ENCODE data around the gene ZNF772. TPM values are rescaled to one million over a fixed set of nuclear protein-coding genes. Genes with fewer than 3 reads are reported as not detected.

ZNF772 gene
- total RNA-seq, 4 donors from 2014 or later: 5.8 to 15.5 (median 11.7) TPM

- ATAC-seq: no peak
- peaks cover 0 to 91% (median 0%) of the 10 kb centered on the region in 3 donors for H3K9me3 ChIP-seq
These were observed 34.2 kb downstream of the ZNF772 start for GRCh38 chr19:57443121-57443696.

GRCh38 chr19:57441979-57442752, 35.2 kb downstream of the ZNF772 start:
- H3K27me3 ChIP-seq: no peaks in the 10 kb centered on the region
- no peak overlapping the region for H3K4me3 ChIP-seq
- no peaks in the 10 kb centered on the region for H3K4me1 ChIP-seq
- H3K36me3 ChIP-seq: peaks cover 0 to 76% of the 10 kb centered on the region in 2 donors
- no peak for ATAC-seq
- TF ChIP-seq, protein P1, sequence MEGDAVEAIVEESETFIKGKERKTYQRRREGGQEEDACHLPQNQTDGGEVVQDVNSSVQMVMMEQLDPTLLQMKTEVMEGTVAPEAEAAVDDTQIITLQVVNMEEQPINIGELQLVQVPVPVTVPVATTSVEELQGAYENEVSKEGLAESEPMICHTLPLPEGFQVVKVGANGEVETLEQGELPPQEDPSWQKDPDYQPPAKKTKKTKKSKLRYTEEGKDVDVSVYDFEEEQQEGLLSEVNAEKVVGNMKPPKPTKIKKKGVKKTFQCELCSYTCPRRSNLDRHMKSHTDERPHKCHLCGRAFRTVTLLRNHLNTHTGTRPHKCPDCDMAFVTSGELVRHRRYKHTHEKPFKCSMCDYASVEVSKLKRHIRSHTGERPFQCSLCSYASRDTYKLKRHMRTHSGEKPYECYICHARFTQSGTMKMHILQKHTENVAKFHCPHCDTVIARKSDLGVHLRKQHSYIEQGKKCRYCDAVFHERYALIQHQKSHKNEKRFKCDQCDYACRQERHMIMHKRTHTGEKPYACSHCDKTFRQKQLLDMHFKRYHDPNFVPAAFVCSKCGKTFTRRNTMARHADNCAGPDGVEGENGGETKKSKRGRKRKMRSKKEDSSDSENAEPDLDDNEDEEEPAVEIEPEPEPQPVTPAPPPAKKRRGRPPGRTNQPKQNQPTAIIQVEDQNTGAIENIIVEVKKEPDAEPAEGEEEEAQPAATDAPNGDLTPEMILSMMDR (IDR thresholded peaks at IDR 0.05): no peak
- TF ChIP-seq EP300 (IDR thresholded peaks at IDR 0.05) (no peak), POLR2AphosphoS5 (IDR thresholded peaks at IDR 0.05) (no peak), POLR2A (IDR thresholded peaks at IDR 0.05) (no peak)
- no peak overlapping the region for H3K27ac ChIP-seq
- WGBS, 2 donors (ENCODE audit: low coverage in 1 of 2): 85 to 95% methylated on average over 5 to 6 of the region's 7 CpGs
- H3K9me3 ChIP-seq: peaks cover 0 to 80% (median 0%) of the 10 kb centered on the region in 3 donors

More at GRCh38 chr19:57443121-57443696, 34.2 kb downstream of the ZNF772 start:
- no peak overlapping the region for H3K27ac ChIP-seq
- TF ChIP-seq, protein P1 (IDR thresholded peaks at IDR 0.05): no peak
- no peak for TF ChIP-seq POLR2A (IDR thresholded peaks at IDR 0.05)
- TF ChIP-seq EP300 (IDR thresholded peaks at IDR 0.05): no peak
- no peak for TF ChIP-seq POLR2AphosphoS5 (IDR thresholded peaks at IDR 0.05)
- H3K27me3 ChIP-seq: no peaks in the 10 kb centered on the region
- peaks cover 0 to 70% of the 10 kb centered on the region in 2 donors for H3K36me3 ChIP-seq
- WGBS, 2 donors (ENCODE audit: low coverage in 1 of 2): 73 to 80% methylated on average over 3 to 4 of the region's 5 CpGs
- no peaks in the 10 kb centered on the region for H3K4me1 ChIP-seq
- H3K4me3 ChIP-seq: no peak overlapping the region

DNA sequence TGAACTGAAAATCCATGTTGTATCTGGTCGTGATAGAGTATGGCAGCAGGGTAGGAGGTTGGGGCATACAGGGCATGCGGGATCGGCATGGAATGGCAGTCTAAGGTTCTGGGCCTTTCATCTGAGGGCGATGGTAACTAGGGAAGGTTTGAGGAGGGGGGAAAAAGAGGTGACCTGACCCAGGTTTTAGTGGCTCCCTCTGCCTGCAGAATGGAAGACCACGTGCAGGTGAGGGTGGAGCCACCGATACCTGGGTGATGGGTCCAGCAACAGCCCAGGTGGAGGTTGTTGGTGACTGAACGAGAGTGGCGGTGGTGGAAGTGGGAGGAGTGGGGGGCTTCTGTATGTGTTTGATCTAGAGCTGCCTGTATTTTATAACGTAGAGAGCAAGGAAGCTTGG, 38.4 kb downstream of the ZNF772 start:
- WGBS, 2 donors (ENCODE audit: low coverage in 1 of 2): 72 to 77% methylated on average over 3 to 9 of the region's 9 CpGs
- Histone ChIP-seq H3K36me3 (peaks cover 0 to 49% of the 10 kb centered on the region in 2 donors), H3K27ac (no peak overlapping the region), H3K9me3 (peaks cover 0 to 50% (median 0%) of the 10 kb centered on the region in 3 donors), H3K27me3 (no peaks in the 10 kb centered on the region), H3K4me1 (peaks cover 0 to 24% (median 14%) of the 10 kb centered on the region in 3 donors), H3K4me3 (no peak overlapping the region)
- TF ChIP-seq POLR2AphosphoS5 (IDR thresholded peaks at IDR 0.05) (no peak), EP300 (IDR thresholded peaks at IDR 0.05) (no peak), POLR2A (IDR thresholded peaks at IDR 0.05) (no peak)
- TF ChIP-seq, protein P1 (IDR thresholded peaks at IDR 0.05): no peak
- ATAC-seq: no peak

DNA sequence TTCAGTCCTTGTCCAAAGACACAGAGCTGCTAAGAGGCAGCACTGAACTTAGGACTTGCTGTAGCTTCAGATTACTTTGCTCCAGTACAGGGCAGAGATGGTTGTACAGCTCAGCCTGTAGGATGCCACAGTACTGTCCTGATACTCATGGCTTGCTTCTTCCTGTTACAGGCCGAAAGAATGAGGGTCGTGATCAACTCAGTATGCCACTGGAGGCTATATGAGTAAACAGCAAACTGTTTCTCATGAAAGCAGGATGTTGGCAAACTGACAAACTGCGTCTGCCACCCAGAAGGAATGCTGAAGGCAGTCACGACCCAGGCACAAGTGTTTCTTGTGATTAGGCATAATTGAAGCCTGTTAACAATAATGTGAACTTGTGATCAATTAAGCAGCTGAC, 39.4 kb downstream of the ZNF772 start:
- no peaks in the 10 kb centered on the region for H3K27me3 ChIP-seq
- no peak for ATAC-seq
- peaks cover 0 to 40% (median 0%) of the 10 kb centered on the region in 3 donors for H3K9me3 ChIP-seq
- 86% methylated on average over 2 of the region's 4 CpGs; no CpG with 5 or more reads in 1 of the 2 donors for WGBS, 2 donors (ENCODE audit: low coverage in 1 of 2)
- H3K27ac ChIP-seq: no peak overlapping the region
- H3K36me3 ChIP-seq: peaks cover 0 to 39% of the 10 kb centered on the region in 2 donors
- TF ChIP-seq POLR2A (IDR thresholded peaks at IDR 0.05) (no peak), POLR2AphosphoS5 (IDR thresholded peaks at IDR 0.05) (no peak), EP300 (IDR thresholded peaks at IDR 0.05) (no peak)
- TF ChIP-seq, protein P1 (IDR thresholded peaks at IDR 0.05): no peak
- peaks cover 0 to 24% (median 14%) of the 10 kb centered on the region in 3 donors for H3K4me1 ChIP-seq
- H3K4me3 ChIP-seq: no peak overlapping the region

Data from gastroesophageal sphincter (tissue), 4 donors.